ENCODE data around the gene LRP11.

LRP11 gene

DNA sequence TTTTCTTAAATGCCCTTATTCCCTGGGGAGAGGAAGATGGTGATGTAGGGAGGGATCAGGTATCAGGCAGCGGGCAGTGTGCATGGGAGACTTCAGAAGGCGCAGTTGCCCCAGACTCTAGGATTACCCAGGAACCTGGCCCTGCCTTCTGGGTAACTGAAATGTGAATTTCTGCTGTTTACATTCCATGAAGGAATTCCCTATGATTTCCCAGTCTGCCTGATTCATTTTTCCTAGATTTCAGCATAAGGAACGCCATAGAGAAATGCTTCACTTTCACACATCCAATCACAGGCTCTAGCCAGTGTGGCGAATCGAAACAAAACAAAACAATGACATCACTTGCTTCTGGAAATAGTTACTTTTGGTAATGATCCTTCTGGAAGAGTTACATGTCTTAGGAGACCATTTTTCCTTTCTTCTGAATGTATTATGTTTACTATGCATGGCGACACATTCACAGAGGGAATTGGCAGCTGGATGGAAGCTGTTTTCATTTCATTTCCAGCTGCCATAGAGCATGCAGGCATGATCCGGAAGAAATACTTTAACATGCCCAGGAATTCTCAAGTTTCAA, 33.3 kb downstream of the LRP11 start:
- TF ChIP-seq, protein P1, sequence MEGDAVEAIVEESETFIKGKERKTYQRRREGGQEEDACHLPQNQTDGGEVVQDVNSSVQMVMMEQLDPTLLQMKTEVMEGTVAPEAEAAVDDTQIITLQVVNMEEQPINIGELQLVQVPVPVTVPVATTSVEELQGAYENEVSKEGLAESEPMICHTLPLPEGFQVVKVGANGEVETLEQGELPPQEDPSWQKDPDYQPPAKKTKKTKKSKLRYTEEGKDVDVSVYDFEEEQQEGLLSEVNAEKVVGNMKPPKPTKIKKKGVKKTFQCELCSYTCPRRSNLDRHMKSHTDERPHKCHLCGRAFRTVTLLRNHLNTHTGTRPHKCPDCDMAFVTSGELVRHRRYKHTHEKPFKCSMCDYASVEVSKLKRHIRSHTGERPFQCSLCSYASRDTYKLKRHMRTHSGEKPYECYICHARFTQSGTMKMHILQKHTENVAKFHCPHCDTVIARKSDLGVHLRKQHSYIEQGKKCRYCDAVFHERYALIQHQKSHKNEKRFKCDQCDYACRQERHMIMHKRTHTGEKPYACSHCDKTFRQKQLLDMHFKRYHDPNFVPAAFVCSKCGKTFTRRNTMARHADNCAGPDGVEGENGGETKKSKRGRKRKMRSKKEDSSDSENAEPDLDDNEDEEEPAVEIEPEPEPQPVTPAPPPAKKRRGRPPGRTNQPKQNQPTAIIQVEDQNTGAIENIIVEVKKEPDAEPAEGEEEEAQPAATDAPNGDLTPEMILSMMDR (conservative IDR thresholded peaks at IDR 0.05) = no peak
- H3K27ac ChIP-seq = no peak overlapping the region

DNA sequence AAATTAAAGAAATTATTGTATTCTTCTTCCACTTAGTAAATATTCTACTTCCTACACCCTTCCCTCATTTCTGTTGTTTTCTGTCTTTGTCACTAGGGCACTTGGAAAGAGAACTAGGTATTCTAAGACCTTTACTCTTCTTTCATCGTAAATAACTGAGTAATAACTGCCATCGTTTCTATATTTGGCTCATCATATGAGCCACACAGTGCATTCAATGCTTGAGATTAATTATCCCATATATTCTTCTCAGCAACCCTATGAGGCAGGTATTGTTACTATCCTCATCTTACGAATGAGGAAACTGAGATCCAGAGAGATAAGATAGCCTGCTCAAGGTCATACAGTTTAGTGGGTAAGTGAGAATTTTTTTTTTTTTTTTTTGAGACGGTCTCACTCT, 38.9 kb downstream of the LRP11 start:
- TF ChIP-seq, protein P1 (conservative IDR thresholded peaks at IDR 0.05) = no peak
- no peak overlapping the region for H3K27ac ChIP-seq

DNA sequence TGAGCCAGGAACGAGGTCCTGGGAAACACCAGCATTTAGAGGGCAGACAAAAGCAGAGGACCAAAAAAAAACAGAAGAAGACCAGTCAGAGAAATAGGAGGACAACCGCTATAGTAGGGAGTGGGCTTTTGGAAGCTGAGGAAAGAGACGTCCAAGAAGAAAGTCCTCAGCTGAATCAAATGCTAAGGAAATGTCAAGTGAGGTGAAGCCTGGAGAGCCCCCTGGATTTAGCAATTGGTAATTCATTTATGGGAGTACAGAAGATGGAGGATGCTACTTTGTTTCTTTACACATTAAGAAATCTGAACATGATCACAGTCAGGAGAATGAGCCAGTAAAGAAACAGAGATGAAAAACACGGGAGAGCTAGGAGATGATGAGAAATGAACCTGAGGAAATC, 41.1 kb downstream of the LRP11 start:
- TF ChIP-seq, protein P1 (conservative IDR thresholded peaks at IDR 0.05) = no peak
- H3K27ac ChIP-seq = no peak overlapping the region

DNA sequence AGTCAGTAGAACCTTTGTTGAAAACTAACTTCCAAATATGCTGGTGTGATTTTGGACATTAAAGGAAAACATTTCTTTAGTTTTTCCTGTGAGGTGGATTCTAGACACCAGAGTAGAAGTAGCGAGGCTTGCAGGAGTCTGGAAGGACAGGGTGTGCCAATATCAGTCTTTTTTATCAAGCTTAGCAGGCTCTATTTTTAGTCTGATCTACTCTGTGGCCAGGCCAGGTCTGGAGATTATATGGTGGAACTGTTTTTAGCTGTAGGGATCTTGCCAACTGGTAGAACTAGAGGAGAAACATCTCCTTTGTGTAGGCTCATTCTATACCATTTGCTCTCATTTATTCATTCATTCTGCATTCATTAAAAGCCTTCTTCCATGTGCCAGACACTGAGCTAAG, 42.7 kb downstream of the LRP11 start:
- H3K27ac ChIP-seq = no peak overlapping the region
- TF ChIP-seq, protein P1 (conservative IDR thresholded peaks at IDR 0.05) = no peak

DNA sequence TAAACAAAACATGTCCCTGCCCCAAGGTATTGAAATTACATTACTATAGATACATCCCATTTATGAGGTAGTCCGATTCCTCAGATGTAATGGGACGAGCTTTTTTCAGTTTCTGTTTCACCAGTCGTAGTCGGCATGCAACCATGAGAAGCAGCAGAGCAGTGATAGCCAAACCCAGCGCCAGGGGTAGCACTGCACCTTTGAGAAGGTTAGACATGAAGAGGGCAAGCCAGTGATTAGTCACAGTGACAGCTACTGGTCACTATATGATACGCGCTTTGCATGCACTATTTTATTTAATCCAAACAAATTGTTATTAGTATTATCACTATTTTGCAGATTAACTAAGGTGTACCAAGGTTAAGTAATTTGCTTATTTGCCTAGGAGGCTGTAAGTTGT, 43.7 kb downstream of the LRP11 start:
- TF ChIP-seq, protein P1 (conservative IDR thresholded peaks at IDR 0.05) = peak; percentile 53

DNA sequence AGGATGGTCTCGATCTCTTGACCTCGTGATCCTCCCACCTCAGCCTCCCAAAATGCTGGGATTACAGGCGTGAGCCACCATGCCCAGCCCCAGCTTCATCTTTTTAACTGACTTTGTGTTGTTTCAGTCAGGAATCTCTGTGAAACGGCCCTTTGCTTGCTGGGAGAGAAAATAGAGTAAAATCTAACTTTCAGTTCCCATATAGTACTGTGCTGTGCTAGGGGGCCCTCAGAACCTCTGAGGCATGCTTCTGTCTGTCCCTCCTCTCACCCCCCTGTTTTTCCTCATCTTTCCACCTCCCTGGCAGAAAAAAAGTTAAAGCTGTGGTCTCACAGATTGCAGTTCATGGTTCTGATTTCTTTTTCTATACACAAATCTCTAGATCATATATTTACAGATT, 48.4 kb downstream of the LRP11 start:
- TF ChIP-seq, protein P1 (conservative IDR thresholded peaks at IDR 0.05) = no peak
- H3K27ac ChIP-seq = no peak overlapping the region

More for the DNA sequence above, 43.7 kb downstream of the LRP11 start:
- no peak overlapping the region for H3K27ac ChIP-seq

DNA sequence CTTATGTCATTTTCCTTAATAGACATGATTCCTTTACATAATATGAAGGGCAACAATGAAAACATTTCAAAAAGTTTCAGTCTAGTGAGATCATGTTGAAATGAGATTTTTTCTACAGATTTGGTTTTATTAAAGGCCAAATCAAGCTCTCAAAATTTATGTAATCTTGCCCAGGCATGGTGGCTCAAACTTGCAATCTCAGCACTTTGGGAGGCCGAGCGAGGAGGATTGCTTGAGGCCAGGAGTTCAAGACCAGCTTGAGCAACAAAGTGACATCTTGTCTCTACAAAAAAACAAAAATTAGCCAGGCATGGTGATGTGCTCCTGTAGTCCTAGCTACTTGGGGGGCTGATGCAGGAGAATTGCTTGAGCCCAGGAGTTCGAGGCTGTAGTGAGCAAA, 50.8 kb downstream of the LRP11 start:
- TF ChIP-seq, protein P1 (conservative IDR thresholded peaks at IDR 0.05) = no peak
- H3K27ac ChIP-seq = no peak overlapping the region

Measured in VCaP (cell line).